Caki2 (cell line): ENCODE results near the gene CCDC137. TPM values are rescaled to one million over a fixed set of nuclear protein-coding genes. Genes with fewer than 3 reads are reported as not detected.
A peak's percentile ranks its signal among the peaks of the same experiment; 100 is the strongest.
"Not testable (repeated sequence)": the region's sequence is repeated elsewhere in the genome, so short reads cannot be mapped to it uniquely, and the experiment has no call there.

Experiments used
- DNase-seq: peaks from one replicate; pipeline ENCODE4 v3.0.0-alpha.2; 2015; ENCODE audit warnings: low read depth
- in situ Hi-C: cut with HindIII; loops from 2 replicates; pipeline ENCODE4 v1.10.0; 2016; ENCODE audit warnings: low sequenced_read_pairs, low pct_unique_long_range_greater_than_20kb, mixed read lengths
- total RNA-seq: library from RNA; depleted of rRNA; stranded (reverse); fragments of >200 nt; shearing (Covaris generic); gene quantifications from 2 replicates; pipeline ENCODE4 v1.2.3, GENCODE V29; 2014; ENCODE audit warnings: low replicate concordance

Gene CCDC137
- total RNA-seq, 1 experiment from 2014 or later = 39.2 TPM

- no peak for DNase-seq
- in situ Hi-C loops = no loop called here
Measured at GRCh38 chr17:81673561-81674258, 7.2 kb downstream of the CCDC137 start.

GRCh38 chr17:81675515-81676221 is 9.1 kb downstream of the CCDC137 start:
- DNase-seq = peak; percentile 41
- in situ Hi-C loops = not testable (repeated sequence)

GRCh38 chr17:81676906-81677305 is 10.4 kb downstream of the CCDC137 start:
- in situ Hi-C loops = no loop called here
- no peak for DNase-seq

- no peak for DNase-seq
- in situ Hi-C loops = no loop called here
Measured at GRCh38 chr17:81680150-81680549, 13.6 kb downstream of the CCDC137 start.

- in situ Hi-C loops = no loop called here
- peak; percentile 70 for DNase-seq
Measured at GRCh38 chr17:81681672-81682071, 15.1 kb downstream of the CCDC137 start.

- no peak for DNase-seq
- in situ Hi-C loops = no loop called here
Measured at GRCh38 chr17:81682565-81683207, 16.1 kb downstream of the CCDC137 start.

- in situ Hi-C loops = no loop called here
- no peak for DNase-seq
Measured at GRCh38 chr17:81683208-81683583, 16.7 kb downstream of the CCDC137 start.

- in situ Hi-C loops = no loop called here
- DNase-seq = peak; percentile 99
Measured at GRCh38 chr17:81683584-81684441, 17.3 kb downstream of the CCDC137 start, which contains the start of the genes ARL16 and HGS. TSS of gene ARL16 (minus strand) at chr17:81683797. CDS start at chr17:81683753, 44 bp downstream. TSS of gene HGS (plus strand) at chr17:81684011. CDS start at chr17:81684067, 56 bp downstream.

GRCh38 chr17:81684442-81684911 is 17.9 kb downstream of the CCDC137 start:
- no peak for DNase-seq
- in situ Hi-C loops = no loop called here

GRCh38 chr17:81685108-81685507 is 18.6 kb downstream of the CCDC137 start:
- in situ Hi-C loops = no loop called here
- peak; percentile 49 for DNase-seq

- in situ Hi-C loops = no loop called here
- DNase-seq = no peak
Measured at GRCh38 chr17:81686614-81687013, 20.1 kb downstream of the CCDC137 start.

- no peak for DNase-seq
- in situ Hi-C loops = no loop called here
Measured at GRCh38 chr17:81687770-81688541, 21.4 kb downstream of the CCDC137 start.

GRCh38 chr17:81688616-81689015 is 22.1 kb downstream of the CCDC137 start:
- no peak for DNase-seq
- in situ Hi-C loops = no loop called here

GRCh38 chr17:81690066-81690465 is 23.5 kb downstream of the CCDC137 start:
- no peak for DNase-seq
- in situ Hi-C loops = no loop called here

- DNase-seq = no peak
- in situ Hi-C loops = no loop called here
Measured at GRCh38 chr17:81690549-81690948, 24.0 kb downstream of the CCDC137 start.

- in situ Hi-C loops = no loop called here
- no peak for DNase-seq
Measured at GRCh38 chr17:81691196-81691595, 24.7 kb downstream of the CCDC137 start.

- DNase-seq = no peak
- in situ Hi-C loops = no loop called here
Measured at GRCh38 chr17:81691608-81692007, 25.1 kb downstream of the CCDC137 start.
